ENCODE measurements around the gene OPTC. TPM values are rescaled to one million over a fixed set of nuclear protein-coding genes. Genes with fewer than 3 reads are reported as not detected.

OPTC gene
- total and polyA plus RNA-seq, 2 donors = 0.09 to 0.39 TPM

- Histone ChIP-seq H3K9me3 (ENCODE audit: control insufficient read depth in 2 of 2, insufficient read depth in 1 of 2, low read length in 1 of 2) (no peaks in the 10 kb centered on the region), H3K27me3 (ENCODE audit: control insufficient read depth in 2 of 2, insufficient read depth in 1 of 2, low read length in 1 of 2) (no peaks in the 10 kb centered on the region), H3K4me1 (ENCODE audit: control insufficient read depth in 2 of 2, insufficient read depth in 2 of 2, low read length in 2 of 2) (no peaks in the 10 kb centered on the region), H3K36me3 (ENCODE audit: control insufficient read depth in 2 of 2, insufficient read depth in 2 of 2, low read length in 1 of 2) (no peaks in the 10 kb centered on the region), H3K4me3 (ENCODE audit: low read length in 2 of 2) (no peak overlapping the region), H3K27ac (ENCODE audit: low read depth in 1 of 2, low read length in 1 of 2) (no peak overlapping the region)
- 75% methylated on average over 5 of the region's 5 CpGs for WGBS
- DNase-seq (ENCODE audit: low read depth in 6 of 9, low spot score in 9 of 9) = no peak
Measured at GRCh38 chr1:203521812-203522211, 27.9 kb downstream of the OPTC start.

- no peaks in the 10 kb centered on the region for H3K36me3 ChIP-seq (ENCODE audit: control insufficient read depth in 2 of 2, insufficient read depth in 2 of 2, low read length in 1 of 2)
- no peaks in the 10 kb centered on the region for H3K27me3 ChIP-seq (ENCODE audit: control insufficient read depth in 2 of 2, insufficient read depth in 1 of 2, low read length in 1 of 2)
- no peaks in the 10 kb centered on the region for H3K4me1 ChIP-seq (ENCODE audit: control insufficient read depth in 2 of 2, insufficient read depth in 2 of 2, low read length in 2 of 2)
- H3K27ac ChIP-seq (ENCODE audit: low read depth in 1 of 2, low read length in 1 of 2) = no peak overlapping the region
- no peak overlapping the region for H3K4me3 ChIP-seq (ENCODE audit: low read length in 2 of 2)
- 96% methylated on average over 11 of the region's 11 CpGs for WGBS
- DNase-seq (ENCODE audit: low read depth in 6 of 9, low spot score in 9 of 9) = no peak
- H3K9me3 ChIP-seq (ENCODE audit: control insufficient read depth in 2 of 2, insufficient read depth in 1 of 2, low read length in 1 of 2) = no peaks in the 10 kb centered on the region
Measured at GRCh38 chr1:203522237-203522636, 28.3 kb downstream of the OPTC start.

GRCh38 chr1:203523667-203524066 is 29.7 kb downstream of the OPTC start:
- 90% methylated on average over 6 of the region's 6 CpGs for WGBS

GRCh38 chr1:203524152-203524551 is 30.2 kb downstream of the OPTC start:
- H3K27ac ChIP-seq (ENCODE audit: low read depth in 1 of 2, low read length in 1 of 2) = no peak overlapping the region

More at GRCh38 chr1:203523667-203524066, 29.7 kb downstream of the OPTC start:
- Histone ChIP-seq H3K27me3 (ENCODE audit: control insufficient read depth in 2 of 2, insufficient read depth in 1 of 2, low read length in 1 of 2) (no peaks in the 10 kb centered on the region), H3K4me3 (ENCODE audit: low read length in 2 of 2) (no peak overlapping the region), H3K36me3 (ENCODE audit: control insufficient read depth in 2 of 2, insufficient read depth in 2 of 2, low read length in 1 of 2) (no peaks in the 10 kb centered on the region), H3K4me1 (ENCODE audit: control insufficient read depth in 2 of 2, insufficient read depth in 2 of 2, low read length in 2 of 2) (no peaks in the 10 kb centered on the region), H3K9me3 (ENCODE audit: control insufficient read depth in 2 of 2, insufficient read depth in 1 of 2, low read length in 1 of 2) (no peaks in the 10 kb centered on the region), H3K27ac (ENCODE audit: low read depth in 1 of 2, low read length in 1 of 2) (no peak overlapping the region)
- DNase-seq (ENCODE audit: low read depth in 6 of 9, low spot score in 9 of 9) = no peak

GRCh38 chr1:203524824-203525223 is 30.9 kb downstream of the OPTC start:
- Histone ChIP-seq H3K4me1 (ENCODE audit: control insufficient read depth in 2 of 2, insufficient read depth in 2 of 2, low read length in 2 of 2) (no peaks in the 10 kb centered on the region), H3K4me3 (ENCODE audit: low read length in 2 of 2) (no peak overlapping the region), H3K27ac (ENCODE audit: low read depth in 1 of 2, low read length in 1 of 2) (no peak overlapping the region), H3K36me3 (ENCODE audit: control insufficient read depth in 2 of 2, insufficient read depth in 2 of 2, low read length in 1 of 2) (no peaks in the 10 kb centered on the region), H3K27me3 (ENCODE audit: control insufficient read depth in 2 of 2, insufficient read depth in 1 of 2, low read length in 1 of 2) (no peaks in the 10 kb centered on the region), H3K9me3 (ENCODE audit: control insufficient read depth in 2 of 2, insufficient read depth in 1 of 2, low read length in 1 of 2) (no peaks in the 10 kb centered on the region)
- WGBS = 98% methylated on average over 4 of the region's 4 CpGs
- DNase-seq (ENCODE audit: low read depth in 6 of 9, low spot score in 9 of 9) = no peak

More at GRCh38 chr1:203524152-203524551, 30.2 kb downstream of the OPTC start:
- no peaks in the 10 kb centered on the region for H3K9me3 ChIP-seq (ENCODE audit: control insufficient read depth in 2 of 2, insufficient read depth in 1 of 2, low read length in 1 of 2)
- H3K36me3 ChIP-seq (ENCODE audit: control insufficient read depth in 2 of 2, insufficient read depth in 2 of 2, low read length in 1 of 2) = no peaks in the 10 kb centered on the region
- H3K27me3 ChIP-seq (ENCODE audit: control insufficient read depth in 2 of 2, insufficient read depth in 1 of 2, low read length in 1 of 2) = no peaks in the 10 kb centered on the region
- no peak for DNase-seq (ENCODE audit: low read depth in 6 of 9, low spot score in 9 of 9)
- H3K4me3 ChIP-seq (ENCODE audit: low read length in 2 of 2) = no peak overlapping the region
- H3K4me1 ChIP-seq (ENCODE audit: control insufficient read depth in 2 of 2, insufficient read depth in 2 of 2, low read length in 2 of 2) = no peaks in the 10 kb centered on the region
- 91% methylated on average over 4 of the region's 4 CpGs for WGBS

- H3K4me3 ChIP-seq (ENCODE audit: low read length in 2 of 2) = no peak overlapping the region
- no peaks in the 10 kb centered on the region for H3K4me1 ChIP-seq (ENCODE audit: control insufficient read depth in 2 of 2, insufficient read depth in 2 of 2, low read length in 2 of 2)
- no peaks in the 10 kb centered on the region for H3K9me3 ChIP-seq (ENCODE audit: control insufficient read depth in 2 of 2, insufficient read depth in 1 of 2, low read length in 1 of 2)
- no peaks in the 10 kb centered on the region for H3K36me3 ChIP-seq (ENCODE audit: control insufficient read depth in 2 of 2, insufficient read depth in 2 of 2, low read length in 1 of 2)
- no peak overlapping the region for H3K27ac ChIP-seq (ENCODE audit: low read depth in 1 of 2, low read length in 1 of 2)
- WGBS = 96% methylated on average over 3 of the region's 3 CpGs
- no peaks in the 10 kb centered on the region for H3K27me3 ChIP-seq (ENCODE audit: control insufficient read depth in 2 of 2, insufficient read depth in 1 of 2, low read length in 1 of 2)
- no peak for DNase-seq (ENCODE audit: low read depth in 6 of 9, low spot score in 9 of 9)
Measured at GRCh38 chr1:203525685-203526084, 31.7 kb downstream of the OPTC start.

GRCh38 chr1:203526130-203526529 is 32.2 kb downstream of the OPTC start:
- Histone ChIP-seq H3K4me1 (ENCODE audit: control insufficient read depth in 2 of 2, insufficient read depth in 2 of 2, low read length in 2 of 2) (no peaks in the 10 kb centered on the region), H3K27ac (ENCODE audit: low read depth in 1 of 2, low read length in 1 of 2) (no peak overlapping the region), H3K4me3 (ENCODE audit: low read length in 2 of 2) (no peak overlapping the region), H3K36me3 (ENCODE audit: control insufficient read depth in 2 of 2, insufficient read depth in 2 of 2, low read length in 1 of 2) (no peaks in the 10 kb centered on the region), H3K9me3 (ENCODE audit: control insufficient read depth in 2 of 2, insufficient read depth in 1 of 2, low read length in 1 of 2) (no peaks in the 10 kb centered on the region), H3K27me3 (ENCODE audit: control insufficient read depth in 2 of 2, insufficient read depth in 1 of 2, low read length in 1 of 2) (no peaks in the 10 kb centered on the region)
- WGBS = 96% methylated on average over 5 of the region's 5 CpGs
- DNase-seq (ENCODE audit: low read depth in 6 of 9, low spot score in 9 of 9) = no peak

- Histone ChIP-seq H3K4me3 (ENCODE audit: low read length in 2 of 2) (no peak overlapping the region), H3K27me3 (ENCODE audit: control insufficient read depth in 2 of 2, insufficient read depth in 1 of 2, low read length in 1 of 2) (no peaks in the 10 kb centered on the region), H3K36me3 (ENCODE audit: control insufficient read depth in 2 of 2, insufficient read depth in 2 of 2, low read length in 1 of 2) (no peaks in the 10 kb centered on the region), H3K9me3 (ENCODE audit: control insufficient read depth in 2 of 2, insufficient read depth in 1 of 2, low read length in 1 of 2) (no peaks in the 10 kb centered on the region), H3K4me1 (ENCODE audit: control insufficient read depth in 2 of 2, insufficient read depth in 2 of 2, low read length in 2 of 2) (no peaks in the 10 kb centered on the region), H3K27ac (ENCODE audit: low read depth in 1 of 2, low read length in 1 of 2) (no peak overlapping the region)
- 96% methylated on average over 6 of the region's 6 CpGs for whole genome bisulfite sequencing
- DNase-seq (ENCODE audit: low read depth in 6 of 9, low spot score in 9 of 9) = no peak
Measured at GRCh38 chr1:203526572-203526971, 32.6 kb downstream of the OPTC start.

GRCh38 chr1:203527013-203527412 is 33.1 kb downstream of the OPTC start:
- DNase-seq (ENCODE audit: low read depth in 6 of 9, low spot score in 9 of 9) = no peak
- Histone ChIP-seq H3K4me1 (ENCODE audit: control insufficient read depth in 2 of 2, insufficient read depth in 2 of 2, low read length in 2 of 2) (no peaks in the 10 kb centered on the region), H3K9me3 (ENCODE audit: control insufficient read depth in 2 of 2, insufficient read depth in 1 of 2, low read length in 1 of 2) (no peaks in the 10 kb centered on the region), H3K27ac (ENCODE audit: low read depth in 1 of 2, low read length in 1 of 2) (no peak overlapping the region), H3K4me3 (ENCODE audit: low read length in 2 of 2) (no peak overlapping the region), H3K27me3 (ENCODE audit: control insufficient read depth in 2 of 2, insufficient read depth in 1 of 2, low read length in 1 of 2) (no peaks in the 10 kb centered on the region), H3K36me3 (ENCODE audit: control insufficient read depth in 2 of 2, insufficient read depth in 2 of 2, low read length in 1 of 2) (no peaks in the 10 kb centered on the region)

GRCh38 chr1:203528063-203528462 is 34.1 kb downstream of the OPTC start:
- Histone ChIP-seq H3K27me3 (ENCODE audit: control insufficient read depth in 2 of 2, insufficient read depth in 1 of 2, low read length in 1 of 2) (no peaks in the 10 kb centered on the region), H3K9me3 (ENCODE audit: control insufficient read depth in 2 of 2, insufficient read depth in 1 of 2, low read length in 1 of 2) (no peaks in the 10 kb centered on the region), H3K36me3 (ENCODE audit: control insufficient read depth in 2 of 2, insufficient read depth in 2 of 2, low read length in 1 of 2) (no peaks in the 10 kb centered on the region), H3K4me1 (ENCODE audit: control insufficient read depth in 2 of 2, insufficient read depth in 2 of 2, low read length in 2 of 2) (no peaks in the 10 kb centered on the region), H3K27ac (ENCODE audit: low read depth in 1 of 2, low read length in 1 of 2) (no peak overlapping the region), H3K4me3 (ENCODE audit: low read length in 2 of 2) (no peak overlapping the region)
- WGBS = 95% methylated on average over 3 of the region's 3 CpGs
- DNase-seq (ENCODE audit: low read depth in 6 of 9, low spot score in 9 of 9) = no peak

All from thymus (tissue), 11 donors.